ENCODE results near the gene HARBI1.

The HARBI1 gene

GRCh38 chr11:46642627-46643335, 25.8 kb upstream of the HARBI1 start:
- Mint-ChIP-seq H3K27ac (peak overlapping the region; percentile 20), H3K9me3 (no peaks in the 10 kb centered on the region), H3K36me3 (peaks cover 79% of the 10 kb centered on the region), H3K4me1 (peaks cover 18% of the 10 kb centered on the region), H3K4me3 (no peak overlapping the region)
- no peak for DNase-seq (ENCODE audit: low spot score in 2 of 2)
- no peak for ATAC-seq

GRCh38 chr11:46641639-46642038, 24.6 kb upstream of the HARBI1 start:
- H3K4me1 Mint-ChIP-seq = peaks cover 18% of the 10 kb centered on the region
- peaks cover 72% of the 10 kb centered on the region for H3K36me3 Mint-ChIP-seq
- H3K4me3 Mint-ChIP-seq = no peak overlapping the region
- no peak for DNase-seq (ENCODE audit: low spot score in 2 of 2)
- peak overlapping the region; percentile 20 for H3K27ac Mint-ChIP-seq
- ATAC-seq = no peak
- no peaks in the 10 kb centered on the region for H3K9me3 Mint-ChIP-seq

DNA sequence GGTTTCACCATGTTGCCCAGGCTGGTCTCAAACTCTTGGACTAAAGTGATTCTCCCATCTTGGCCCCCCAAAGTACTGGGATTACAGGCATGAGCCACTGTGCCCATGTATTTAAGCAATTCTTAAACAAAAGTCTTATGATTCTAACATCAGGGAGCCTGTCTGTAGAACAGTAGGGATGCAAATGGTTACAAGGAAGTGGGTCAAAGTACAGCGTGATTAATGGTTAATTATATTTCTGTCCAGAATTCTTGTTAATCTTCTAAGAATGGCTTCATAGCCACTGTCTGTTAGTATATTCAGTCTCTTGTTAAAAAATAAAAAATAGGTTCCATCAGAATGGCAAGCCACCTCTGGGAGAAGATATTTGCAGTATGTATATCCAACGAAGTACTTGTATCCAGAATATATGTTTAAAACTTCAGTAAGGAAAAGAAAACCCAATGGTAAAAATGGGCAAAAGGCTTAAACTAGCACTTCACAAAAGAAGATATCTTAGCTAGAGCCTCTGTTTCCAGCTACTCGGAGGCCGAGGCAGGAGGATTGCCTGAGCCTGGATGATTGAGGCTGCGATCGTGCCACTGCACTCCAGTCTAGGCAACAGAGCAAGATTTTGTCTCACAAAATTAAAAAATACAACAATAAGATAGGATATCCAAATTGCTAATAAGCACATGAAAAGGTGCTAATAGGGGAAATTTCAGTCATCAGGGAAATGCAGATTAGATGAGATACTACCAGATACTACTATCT, 23.2 kb upstream of the HARBI1 start:
- DNase-seq (ENCODE audit: low spot score in 2 of 2) (no peak), ATAC-seq (no peak)
- Mint-ChIP-seq H3K36me3 (peaks cover 59% of the 10 kb centered on the region), H3K27ac (no peak overlapping the region), H3K9me3 (no peaks in the 10 kb centered on the region), H3K4me3 (no peak overlapping the region), H3K4me1 (peaks cover 18% of the 10 kb centered on the region)

DNA sequence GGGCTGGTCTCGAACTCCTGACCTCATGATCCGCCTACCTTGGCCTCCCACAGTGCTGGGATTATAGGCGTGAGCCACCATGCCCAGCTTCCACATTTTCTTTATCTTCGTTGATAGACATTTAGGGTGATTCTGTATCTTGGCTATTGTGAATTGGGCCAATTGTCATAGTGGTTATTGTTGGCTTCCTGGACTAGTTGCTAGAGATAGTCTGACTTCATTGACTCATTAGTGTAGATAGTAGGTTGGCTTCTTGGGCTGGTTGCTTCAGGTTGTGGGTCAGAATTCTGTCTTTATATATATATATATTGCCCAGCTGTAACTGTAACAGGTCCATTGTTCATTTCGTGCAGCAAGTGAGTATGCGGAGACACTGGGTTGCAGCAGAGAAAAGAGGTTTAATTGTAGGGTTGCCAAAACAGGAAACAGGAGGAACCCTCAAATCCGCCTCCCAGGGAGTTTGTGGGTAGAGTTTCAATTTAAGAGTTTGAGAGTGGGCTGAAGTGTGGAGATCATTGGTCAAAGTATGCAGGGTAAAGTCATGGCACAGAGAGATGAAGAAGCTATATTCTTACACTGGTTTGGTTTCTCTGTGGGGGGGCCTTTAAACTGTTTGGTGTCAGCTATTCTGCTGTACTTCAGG, 22.3 kb upstream of the HARBI1 start:
- Mint-ChIP-seq H3K9me3 (no peaks in the 10 kb centered on the region), H3K27ac (no peak overlapping the region), H3K36me3 (peaks cover 50% of the 10 kb centered on the region), H3K4me3 (no peak overlapping the region), H3K4me1 (peaks cover 18% of the 10 kb centered on the region)
- no peak for ATAC-seq
- no peak for DNase-seq (ENCODE audit: low spot score in 2 of 2)

- no peak for DNase-seq (ENCODE audit: low spot score in 2 of 2)
- Mint-ChIP-seq H3K9me3 (no peaks in the 10 kb centered on the region), H3K36me3 (peaks cover 43% of the 10 kb centered on the region), H3K4me1 (peaks cover 20% of the 10 kb centered on the region), H3K4me3 (no peak overlapping the region), H3K27ac (no peak overlapping the region)
- no peak for ATAC-seq
Measured at GRCh38 chr11:46637546-46637945, 20.5 kb upstream of the HARBI1 start.

DNA sequence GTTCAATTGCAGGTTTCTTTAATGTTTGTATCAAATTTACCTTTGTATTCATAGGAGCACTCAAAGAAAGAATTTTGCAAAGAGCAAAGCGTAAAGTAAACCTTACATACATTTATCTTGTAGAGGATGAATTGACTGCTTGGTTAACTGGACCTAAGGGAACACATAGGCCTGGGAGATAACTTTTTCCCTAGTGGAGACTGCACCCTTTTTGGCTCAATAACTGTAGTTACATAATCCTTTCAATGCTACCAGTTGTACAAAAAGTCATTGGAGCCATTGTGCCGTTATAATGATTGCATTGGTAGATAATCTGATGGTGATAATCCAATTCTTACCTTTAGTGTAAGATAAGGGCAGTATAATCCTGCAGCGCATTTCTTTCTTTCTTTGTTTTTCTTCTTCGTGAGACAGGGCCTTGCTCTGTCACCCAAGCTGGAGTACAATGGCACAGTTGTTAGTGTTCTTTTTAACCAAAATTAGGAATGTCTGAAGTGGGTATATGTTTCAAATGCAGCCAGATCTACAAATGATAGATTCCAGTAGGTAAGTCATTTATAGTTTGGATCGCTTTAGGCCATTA, 18.6 kb upstream of the HARBI1 start:
- Mint-ChIP-seq H3K9me3 (no peaks in the 10 kb centered on the region), H3K36me3 (peaks cover 47% of the 10 kb centered on the region), H3K4me3 (no peak overlapping the region), H3K27ac (peak overlapping the region; percentile 29), H3K4me1 (peaks cover 23% of the 10 kb centered on the region)
- no peak for ATAC-seq
- DNase-seq (ENCODE audit: low spot score in 2 of 2) = no peak

- ATAC-seq (no peak), DNase-seq (ENCODE audit: low spot score in 2 of 2) (no peak)
- Mint-ChIP-seq H3K36me3 (peaks cover 50% of the 10 kb centered on the region), H3K4me1 (peaks cover 15% of the 10 kb centered on the region), H3K9me3 (no peaks in the 10 kb centered on the region), H3K27ac (no peak overlapping the region), H3K4me3 (no peak overlapping the region)
Measured at GRCh38 chr11:46633291-46634217, 16.5 kb upstream of the HARBI1 start.

- no peak for ATAC-seq
- H3K27ac Mint-ChIP-seq = no peak overlapping the region
- DNase-seq (ENCODE audit: low spot score in 2 of 2) = no peak
Measured at GRCh38 chr11:46632502-46632901, 15.5 kb upstream of the HARBI1 start.

GRCh38 chr11:46631676-46632075, 14.6 kb upstream of the HARBI1 start:
- no peak overlapping the region for H3K4me3 Mint-ChIP-seq
- H3K27ac Mint-ChIP-seq = no peak overlapping the region
- ATAC-seq (no peak), DNase-seq (ENCODE audit: low spot score in 2 of 2) (no peak)
- peaks cover 15% of the 10 kb centered on the region for H3K4me1 Mint-ChIP-seq
- H3K36me3 Mint-ChIP-seq = peaks cover 61% of the 10 kb centered on the region
- H3K9me3 Mint-ChIP-seq = no peaks in the 10 kb centered on the region

More at GRCh38 chr11:46632502-46632901, 15.5 kb upstream of the HARBI1 start:
- no peaks in the 10 kb centered on the region for H3K9me3 Mint-ChIP-seq
- peaks cover 60% of the 10 kb centered on the region for H3K36me3 Mint-ChIP-seq
- H3K4me1 Mint-ChIP-seq = peaks cover 15% of the 10 kb centered on the region
- no peak overlapping the region for H3K4me3 Mint-ChIP-seq

- H3K36me3 Mint-ChIP-seq = peaks cover 74% of the 10 kb centered on the region
- H3K4me3 Mint-ChIP-seq = no peak overlapping the region
- H3K4me1 Mint-ChIP-seq = peaks cover 22% of the 10 kb centered on the region
- no peak for ATAC-seq
- no peaks in the 10 kb centered on the region for H3K9me3 Mint-ChIP-seq
- no peak overlapping the region for H3K27ac Mint-ChIP-seq
- DNase-seq (ENCODE audit: low spot score in 2 of 2) = no peak
Measured at GRCh38 chr11:46630237-46630636, 13.2 kb upstream of the HARBI1 start.

GRCh38 chr11:46628961-46629360, 11.9 kb upstream of the HARBI1 start:
- no peak for DNase-seq (ENCODE audit: low spot score in 2 of 2)
- no peak for ATAC-seq
- Mint-ChIP-seq H3K4me3 (no peak overlapping the region), H3K4me1 (peaks cover 23% of the 10 kb centered on the region), H3K36me3 (peaks cover 87% of the 10 kb centered on the region), H3K27ac (no peak overlapping the region), H3K9me3 (no peaks in the 10 kb centered on the region)

DNA sequence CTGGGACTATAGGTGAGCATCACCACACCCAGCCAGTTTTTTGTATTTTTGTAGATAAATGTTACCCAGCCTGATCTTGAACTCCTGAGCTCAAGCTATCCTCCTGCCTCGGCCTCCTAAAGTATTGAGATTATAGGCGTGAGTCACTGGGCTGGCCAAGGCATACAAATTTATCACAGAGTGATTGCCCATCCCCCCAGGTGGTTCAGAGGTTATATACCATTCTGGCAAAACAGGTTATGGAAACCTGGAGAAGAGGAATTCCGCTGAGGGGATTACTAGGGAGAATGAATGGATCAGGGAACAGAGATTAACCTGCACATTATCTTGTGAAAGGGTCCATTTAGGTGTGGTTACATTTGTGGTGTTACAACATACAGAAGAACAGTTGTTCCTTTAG, 8.4 kb upstream of the HARBI1 start:
- no peak overlapping the region for H3K27ac Mint-ChIP-seq
- peaks cover 92% of the 10 kb centered on the region for H3K36me3 Mint-ChIP-seq
- no peak overlapping the region for H3K4me3 Mint-ChIP-seq
- no peak for DNase-seq (ENCODE audit: low spot score in 2 of 2)
- H3K4me1 Mint-ChIP-seq = peaks cover 21% of the 10 kb centered on the region
- H3K9me3 Mint-ChIP-seq = no peaks in the 10 kb centered on the region
- no peak for ATAC-seq

DNA sequence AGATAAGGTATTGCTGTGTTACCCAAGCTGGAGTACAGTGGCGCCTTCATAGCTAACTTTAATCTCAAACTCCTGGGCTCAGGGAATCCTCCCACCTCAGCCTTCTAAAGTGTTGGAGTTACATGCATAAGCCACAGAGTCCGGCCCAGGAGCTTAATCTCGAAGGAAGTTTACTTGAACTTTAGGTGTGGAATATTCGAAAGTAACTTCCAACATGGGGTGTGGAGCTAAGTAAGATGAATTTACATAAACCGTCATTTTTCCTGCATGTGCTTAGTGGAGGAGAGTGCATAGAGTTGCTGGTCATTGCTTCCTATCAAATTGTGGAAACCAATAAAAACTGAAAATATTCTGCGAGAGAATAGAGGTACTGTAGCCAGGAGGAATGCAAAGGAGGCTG, 1.8 kb upstream of the HARBI1 start:
- Mint-ChIP-seq H3K36me3 (peaks cover 58% of the 10 kb centered on the region), H3K4me3 (peak overlapping the region; percentile 92), H3K27ac (peak overlapping the region; percentile 100), H3K4me1 (peaks cover 48% of the 10 kb centered on the region), H3K9me3 (no peaks in the 10 kb centered on the region)
- DNase-seq (ENCODE audit: low spot score in 2 of 2) = no peak
- ATAC-seq = no peak

- Mint-ChIP-seq H3K9me3 (no peaks in the 10 kb centered on the region), H3K4me1 (peaks cover 48% of the 10 kb centered on the region), H3K36me3 (peaks cover 49% of the 10 kb centered on the region), H3K27ac (peak overlapping the region; percentile 100), H3K4me3 (peak overlapping the region; percentile 92)
- DNase-seq (ENCODE audit: low spot score in 2 of 2) (no peak), ATAC-seq (no peak)
Measured at GRCh38 chr11:46617972-46618314, 916 bp upstream of the HARBI1 start.
